Activated CD4-positive, alpha-beta T cell treated with anti-CD3 and anti-CD28 coated beads, Interleukin-2, amount 50 U/mL, for 16 hours (primary cell): ENCODE results near the gene IL1A.

Source experiments
- DNase-seq: peaks from one replicate; pipeline ENCODE4 v3.0.0-alpha.2; 2020

Gene IL1A

GRCh38 chr2:112792419-112792818, 8.1 kb upstream of the IL1A start:
- DNase-seq = no peak

DNA sequence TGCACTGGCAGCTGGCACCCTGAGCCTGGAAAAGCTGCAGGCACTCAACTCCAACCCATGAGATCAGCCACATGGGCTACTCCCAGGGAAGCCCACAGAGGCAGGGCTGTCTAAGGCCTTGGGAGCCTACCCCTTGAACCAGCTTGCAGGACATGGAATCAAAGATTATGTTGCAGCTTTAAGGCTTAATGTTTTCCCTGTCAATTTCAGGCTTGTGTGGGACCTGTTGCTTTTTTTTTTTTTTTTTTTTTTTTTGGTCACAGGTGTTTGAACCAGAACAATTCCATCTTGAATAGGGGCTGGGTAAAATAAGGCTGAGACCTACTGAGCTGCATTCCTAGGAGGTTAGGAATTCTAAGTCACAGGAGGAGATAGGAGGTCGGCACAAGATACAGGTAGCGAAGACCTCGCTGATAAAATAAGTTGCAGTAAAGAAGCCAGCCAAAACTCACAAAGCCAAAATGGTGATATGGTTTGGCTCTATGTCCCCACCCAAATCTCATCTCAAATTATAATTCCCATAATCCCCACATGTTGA, 7.5 kb upstream of the IL1A start:
- no peak for DNase-seq

GRCh38 chr2:112791019-112791418, 6.7 kb upstream of the IL1A start:
- no peak for DNase-seq

DNA sequence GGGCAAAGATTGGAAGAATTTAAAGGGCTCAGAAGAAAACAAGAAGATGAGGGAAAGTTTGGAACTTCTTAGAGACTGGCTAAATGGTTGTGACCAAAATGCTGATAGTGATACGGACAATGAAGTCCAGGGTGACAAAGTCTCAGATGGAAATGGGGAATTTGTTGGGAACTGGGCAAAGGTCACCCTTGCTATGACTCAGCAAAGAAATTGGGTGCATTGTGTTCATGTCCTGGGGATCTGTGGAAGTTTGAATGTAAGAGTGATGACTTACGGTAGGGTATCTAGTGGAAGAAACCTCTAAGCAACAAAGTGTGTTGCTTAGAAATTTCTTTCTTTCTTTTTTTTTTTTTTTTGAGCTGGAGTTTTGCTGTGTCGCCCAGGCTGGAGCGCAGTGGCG, 6.0 kb upstream of the IL1A start:
- DNase-seq = no peak

GRCh38 chr2:112789186-112789585, 4.9 kb upstream of the IL1A start:
- no peak for DNase-seq

- no peak for DNase-seq
Observed at GRCh38 chr2:112788653-112789052, 4.4 kb upstream of the IL1A start.

GRCh38 chr2:112787729-112788393, 3.6 kb upstream of the IL1A start:
- DNase-seq = no peak

DNA sequence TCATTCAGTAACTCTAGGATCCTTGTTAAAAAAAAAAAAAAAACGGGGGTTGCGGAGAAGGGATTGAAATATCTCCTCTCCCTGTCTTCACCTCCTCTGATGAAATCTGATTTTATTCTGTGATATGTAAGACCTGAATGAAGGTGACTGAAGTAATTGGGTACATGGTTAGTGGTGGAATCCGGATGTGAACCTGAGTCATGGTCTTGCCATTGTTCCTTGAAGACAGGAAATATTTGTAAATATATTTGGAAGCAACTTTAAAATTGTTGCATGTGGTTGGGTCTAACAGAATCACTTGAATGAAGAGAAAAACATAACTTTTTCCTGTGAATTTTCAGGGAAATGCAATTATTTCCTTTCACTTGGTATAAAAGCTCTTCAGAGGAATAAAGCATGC, 3.0 kb upstream of the IL1A start:
- DNase-seq = no peak

GRCh38 chr2:112783187-112783714, 1.0 kb downstream of the IL1A start:
- DNase-seq = no peak

DNA sequence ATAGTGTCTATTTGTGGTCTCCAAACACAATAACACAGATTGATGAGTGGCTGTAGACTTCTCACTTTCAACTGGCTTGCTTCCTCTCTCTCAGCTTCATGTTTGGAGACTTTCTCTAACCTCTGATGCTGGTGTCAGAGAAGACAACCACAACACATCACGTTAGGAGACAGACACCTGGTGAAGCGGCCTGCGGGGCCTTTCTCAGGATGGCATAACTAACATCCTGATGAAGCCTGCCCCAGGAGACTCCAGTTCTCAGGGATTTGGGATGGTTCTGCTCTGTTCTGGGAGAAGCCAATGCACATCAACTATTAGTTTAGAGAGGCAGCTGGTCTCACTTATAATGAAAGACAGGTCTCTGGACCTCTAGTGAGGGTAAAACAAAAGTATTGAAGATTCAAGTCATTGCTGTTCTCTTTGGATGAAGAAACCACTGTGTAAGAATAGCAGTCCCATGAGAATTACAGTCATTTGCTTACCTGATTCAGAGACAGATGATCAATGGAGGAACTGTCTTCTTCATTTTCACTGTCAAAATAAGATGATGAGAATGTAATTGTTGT, 2.0 kb downstream of the IL1A start:
- DNase-seq = no peak

GRCh38 chr2:112779598-112779997, 4.7 kb downstream of the IL1A start:
- no peak for DNase-seq

DNA sequence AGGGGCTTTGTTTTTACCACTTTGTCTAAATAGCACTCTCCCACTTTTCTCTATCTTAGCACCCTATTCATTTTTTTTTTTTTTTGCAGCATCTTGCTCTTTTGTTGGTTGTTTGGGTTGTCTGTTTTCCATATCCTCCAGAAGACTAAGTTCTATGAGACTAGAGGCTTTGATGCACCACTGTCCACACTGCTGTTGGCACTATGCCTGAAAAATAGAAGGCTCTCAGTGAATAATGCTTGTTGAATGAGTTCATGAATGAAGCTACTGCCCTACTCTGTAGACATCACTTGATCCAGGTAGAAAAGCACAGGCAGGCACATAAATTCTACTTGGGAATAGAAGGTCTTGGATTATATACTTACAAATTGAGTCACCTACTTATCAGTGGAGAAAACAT, 7.3 kb downstream of the IL1A start:
- DNase-seq = no peak

DNA sequence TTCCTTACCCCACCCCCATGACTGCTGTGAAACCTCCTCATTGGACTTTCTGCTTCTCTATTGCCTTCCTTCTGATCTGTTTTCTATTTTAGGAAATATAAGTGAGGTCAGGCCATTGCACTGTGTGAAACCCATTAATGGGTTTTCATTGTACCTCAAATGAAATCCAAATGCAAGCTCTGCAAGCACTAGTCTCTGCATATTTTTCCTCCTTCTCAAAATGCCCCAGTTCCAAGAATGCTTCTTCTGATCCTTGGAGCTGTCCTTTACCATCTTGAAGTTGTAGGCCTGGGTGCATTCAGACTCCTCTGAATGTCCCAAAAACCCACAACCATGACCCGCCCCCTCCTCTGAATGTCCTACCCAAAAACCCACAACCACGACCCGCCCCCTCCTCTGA, 8.2 kb downstream of the IL1A start:
- no peak for DNase-seq

GRCh38 chr2:112774536-112775285, 9.6 kb downstream of the IL1A start:
- no peak for DNase-seq

DNA sequence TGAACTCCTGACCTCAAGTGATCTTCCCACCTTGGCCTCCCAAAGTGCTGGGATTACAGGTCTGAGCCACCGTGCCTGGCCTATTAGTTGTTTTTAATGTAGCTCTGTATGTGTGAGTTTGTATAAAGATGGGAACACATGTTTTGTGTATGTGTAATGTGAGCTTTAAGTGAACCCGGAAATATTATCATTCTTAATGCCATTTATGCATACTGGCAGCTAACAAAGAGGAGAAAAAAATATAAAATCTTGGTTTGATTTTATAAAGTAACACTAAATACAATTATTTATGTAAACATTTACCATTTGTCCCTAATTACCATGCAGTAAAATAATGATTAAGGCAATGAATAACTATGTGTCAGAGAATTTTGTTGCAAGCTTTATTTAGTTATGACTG, 10.7 kb downstream of the IL1A start:
- DNase-seq = no peak

DNA sequence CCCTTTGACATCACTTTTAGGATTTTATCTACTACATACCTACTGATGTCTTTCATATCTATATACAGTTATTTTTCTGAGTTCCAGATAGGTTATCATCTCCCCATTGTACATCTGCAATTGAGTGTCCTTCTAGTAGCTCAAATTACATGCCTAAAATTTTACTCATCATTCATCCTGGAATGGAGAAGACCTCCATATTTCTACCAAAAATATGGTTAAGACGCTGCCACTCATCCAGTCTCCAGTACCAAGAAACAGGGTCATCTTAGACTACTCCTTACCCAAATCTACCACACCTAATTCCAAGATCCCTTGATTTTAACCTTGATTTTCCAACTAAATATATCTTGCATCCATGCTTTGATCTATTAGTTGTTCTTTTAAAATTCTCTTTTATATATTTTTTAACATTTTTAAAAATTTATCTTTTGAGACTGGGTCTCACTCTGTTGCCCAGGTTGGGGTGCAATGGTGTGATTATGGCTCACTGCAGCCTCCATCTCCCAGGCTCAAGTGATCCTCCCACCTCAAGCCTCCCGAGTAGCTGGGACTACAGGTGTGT, 11.3 kb downstream of the IL1A start:
- DNase-seq = no peak

DNA sequence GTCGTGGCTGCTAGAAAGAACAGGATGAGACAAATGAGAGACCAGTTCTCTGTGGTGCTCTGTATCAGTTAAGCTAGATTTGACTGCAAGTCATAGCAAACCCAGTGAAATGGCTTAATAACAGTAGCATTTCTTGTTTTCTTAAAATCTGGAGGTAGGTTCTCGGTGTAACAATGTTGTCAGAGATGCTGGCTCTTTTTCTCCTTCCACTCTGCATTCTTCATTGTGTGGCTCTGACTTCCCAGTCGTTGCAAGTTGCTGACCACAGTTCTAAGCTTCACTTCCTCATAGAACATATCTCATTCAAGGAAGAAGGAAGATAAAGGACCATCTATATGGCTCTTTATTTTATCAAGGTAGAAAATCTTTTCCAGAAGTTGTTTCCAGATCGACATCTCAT, 12.0 kb downstream of the IL1A start:
- no peak for DNase-seq

DNA sequence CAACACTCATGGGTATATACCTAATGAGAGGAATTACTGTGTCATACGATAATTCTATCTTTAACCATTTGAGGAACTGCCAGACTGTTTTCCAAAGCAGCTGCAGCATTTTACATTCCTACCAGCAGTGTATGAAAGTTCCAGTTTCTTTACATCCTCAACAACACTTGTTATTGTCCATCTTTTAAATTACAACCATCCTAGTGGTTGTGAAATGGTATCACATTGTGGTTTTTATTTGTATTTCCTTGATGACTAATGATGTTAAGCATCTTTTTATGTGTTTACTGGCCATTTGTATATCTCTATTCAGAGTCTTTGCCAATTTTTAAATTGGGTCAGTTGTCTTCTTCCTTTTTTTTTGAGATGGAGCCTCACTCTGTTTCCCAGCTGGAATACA, 15.9 kb downstream of the IL1A start:
- DNase-seq = no peak

DNA sequence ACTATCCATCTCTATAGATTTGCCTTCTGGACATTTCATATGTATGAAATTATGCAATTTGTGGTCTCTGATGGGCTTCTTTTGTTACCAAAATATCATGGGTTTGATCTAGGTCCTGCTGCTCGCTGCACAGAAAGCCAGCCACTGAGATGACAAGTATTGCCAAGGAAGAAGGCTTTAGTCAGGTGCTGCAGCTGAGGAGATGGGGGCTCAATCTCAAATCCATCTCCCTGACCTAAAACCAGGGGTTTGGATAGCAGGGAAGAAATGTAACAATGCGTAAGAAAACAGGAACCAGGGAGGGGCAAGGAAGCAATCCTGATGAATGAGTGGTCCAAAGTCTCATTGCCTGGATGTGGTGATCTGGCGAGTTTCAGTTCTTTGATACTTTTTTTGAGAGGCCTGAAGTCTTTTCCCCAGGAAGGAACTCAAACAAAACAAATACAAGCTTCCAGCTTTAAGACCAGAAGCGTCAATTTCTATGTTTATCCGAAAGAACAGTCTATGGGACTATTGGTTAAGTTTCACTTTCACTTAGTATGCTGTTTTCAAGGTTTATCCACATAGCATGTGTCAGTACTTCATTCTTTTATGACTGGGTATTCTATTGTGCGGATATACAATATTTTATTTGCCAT, 16.5 kb downstream of the IL1A start:
- DNase-seq = no peak

DNA sequence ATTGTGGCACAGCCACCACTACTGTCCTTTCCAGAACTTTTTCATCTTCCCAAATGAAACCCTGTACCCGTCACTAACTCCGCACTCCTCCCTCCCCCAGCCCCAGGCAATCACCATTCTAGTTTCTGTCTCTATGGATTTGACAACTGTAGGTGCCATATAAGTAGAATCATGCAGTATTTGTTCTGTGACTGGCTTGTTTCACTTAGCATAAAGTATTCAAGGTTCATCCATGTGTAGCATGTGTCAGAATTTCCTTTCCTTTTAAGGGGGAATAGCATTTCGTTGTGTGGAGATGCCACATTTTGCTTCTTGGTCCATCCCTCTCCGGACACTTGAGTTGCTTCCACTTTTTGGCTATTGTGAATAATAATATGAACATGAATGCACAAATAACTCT, 19.0 kb downstream of the IL1A start:
- no peak for DNase-seq

GRCh38 chr2:112764071-112765044, 19.9 kb downstream of the IL1A start, which contains the start of gene CKAP2L:
TSS of gene CKAP2L (minus strand) at chr2:112764609. CDS start at chr2:112764598, 11 bp downstream.
- peak; percentile 99 for DNase-seq

GRCh38 chr2:112762276-112762675, 22.0 kb downstream of the IL1A start:
- DNase-seq = no peak
